Esophagus squamous epithelium (tissue), 4 donors: ENCODE results near the gene AASDHPPT.

Experiments
- POLR2A ChIP-seq, 4 donors: fragments of 450-650 bp; IDR thresholded peaks; one replicate each; pipeline ENCODE4 v1.6.1; 2017; ENCODE audit warnings: antibody characterized with exemption in 4 of 4, mild to moderate bottlenecking in 4 of 4, moderate library complexity in 3 of 4
- TF ChIP-seq, protein P1 (sequence below), 6 experiments: fragments of 450-650 bp in 4 of 6; fragments of 200-600 bp in 2 of 6; sonication (generic) in 2 of 6; IDR thresholded peaks; one replicate each; pipeline ENCODE4 v1.5.1; 2016 to 2019; ENCODE audit warnings: antibody characterized with exemption in 6 of 6, mild to moderate bottlenecking in 4 of 6, moderate library complexity in 4 of 6

DNA sequence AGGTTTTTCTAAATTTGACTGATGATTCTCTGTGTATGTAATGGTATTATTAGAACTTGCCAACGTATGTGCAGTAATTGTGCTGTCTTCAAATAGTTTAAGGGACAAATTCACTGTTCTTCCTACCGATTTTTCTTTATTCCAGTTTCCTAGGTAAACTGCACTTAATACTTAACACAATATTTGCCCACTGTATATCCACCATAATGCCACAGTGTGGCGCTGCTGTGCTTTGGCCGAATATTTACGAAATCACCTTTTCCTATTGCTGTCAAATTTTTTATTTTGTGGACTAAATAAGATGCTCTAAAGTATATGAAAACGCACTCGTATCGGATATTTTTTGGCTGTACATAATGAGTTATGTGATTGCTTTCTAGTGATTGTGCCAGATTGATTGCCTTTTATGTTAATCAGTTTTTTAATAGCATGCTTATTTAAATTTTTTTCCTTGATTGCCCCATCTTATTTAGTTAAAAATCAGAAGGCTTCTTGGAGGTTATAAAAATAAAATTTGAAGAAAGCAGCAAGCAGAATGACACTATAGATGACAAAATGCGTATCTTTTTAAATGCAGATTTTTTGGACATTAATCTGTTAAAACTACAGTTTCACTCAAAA is 10.5 kb downstream of the AASDHPPT start:
- TF ChIP-seq, protein P1, sequence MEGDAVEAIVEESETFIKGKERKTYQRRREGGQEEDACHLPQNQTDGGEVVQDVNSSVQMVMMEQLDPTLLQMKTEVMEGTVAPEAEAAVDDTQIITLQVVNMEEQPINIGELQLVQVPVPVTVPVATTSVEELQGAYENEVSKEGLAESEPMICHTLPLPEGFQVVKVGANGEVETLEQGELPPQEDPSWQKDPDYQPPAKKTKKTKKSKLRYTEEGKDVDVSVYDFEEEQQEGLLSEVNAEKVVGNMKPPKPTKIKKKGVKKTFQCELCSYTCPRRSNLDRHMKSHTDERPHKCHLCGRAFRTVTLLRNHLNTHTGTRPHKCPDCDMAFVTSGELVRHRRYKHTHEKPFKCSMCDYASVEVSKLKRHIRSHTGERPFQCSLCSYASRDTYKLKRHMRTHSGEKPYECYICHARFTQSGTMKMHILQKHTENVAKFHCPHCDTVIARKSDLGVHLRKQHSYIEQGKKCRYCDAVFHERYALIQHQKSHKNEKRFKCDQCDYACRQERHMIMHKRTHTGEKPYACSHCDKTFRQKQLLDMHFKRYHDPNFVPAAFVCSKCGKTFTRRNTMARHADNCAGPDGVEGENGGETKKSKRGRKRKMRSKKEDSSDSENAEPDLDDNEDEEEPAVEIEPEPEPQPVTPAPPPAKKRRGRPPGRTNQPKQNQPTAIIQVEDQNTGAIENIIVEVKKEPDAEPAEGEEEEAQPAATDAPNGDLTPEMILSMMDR (IDR thresholded peaks at IDR 0.05), result peak; percentile 52 to 91 (median 80)
- TF ChIP-seq POLR2A (IDR thresholded peaks at IDR 0.05), result no peak
